Forelimb muscle (tissue), 1 donor: ENCODE measurements around the gene DRC3. TPM values are rescaled to one million over a fixed set of nuclear protein-coding genes. Genes with fewer than 3 reads are reported as not detected.
"Not testable (repeated sequence)": the region's sequence is repeated elsewhere in the genome, so short reads cannot be mapped to it uniquely, and the experiment has no call there.

Experiments used
- DNase-seq: peaks from one replicate; pipeline ENCODE4 v3.0.0-alpha.2; 2013; ENCODE audit warnings: low read depth
- polyA plus RNA-seq: library from polyadenylated mRNA; unstranded; fragments of 120-200 nt; gene quantifications from one replicate; pipeline ENCODE4 v1.2.1, GENCODE V29; 2013; ENCODE audit not compliant: insufficient read length

DRC3 gene
- polyA plus RNA-seq, 1 donor, result 6.6 TPM

DNA sequence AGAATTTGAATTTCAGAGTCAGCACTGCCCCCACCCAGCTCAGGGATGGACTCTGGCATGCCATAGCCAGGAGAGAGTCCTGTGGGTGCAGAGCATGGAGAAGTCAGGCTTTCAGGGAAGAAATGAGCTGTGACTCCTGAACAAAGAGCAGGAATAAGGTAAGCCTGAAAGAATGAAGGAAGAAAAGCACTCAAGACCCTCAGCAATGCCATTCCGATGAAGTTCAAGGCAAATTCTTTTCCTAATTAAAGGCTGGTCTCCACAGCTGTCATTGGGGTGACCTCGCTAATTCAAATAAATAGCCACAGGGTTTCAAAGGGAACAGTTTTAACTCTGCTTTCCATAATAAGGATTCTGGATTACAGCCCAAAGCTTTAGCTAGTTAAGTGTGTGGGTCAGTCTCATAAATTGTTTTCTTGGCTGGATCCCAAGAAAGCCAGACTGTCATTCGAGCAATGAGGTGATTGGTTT is 32.2 kb upstream of the DRC3 start:
- no peak for DNase-seq

- DNase-seq, result no peak
These were observed 31.6 kb upstream of the DRC3 start for GRCh38 chr17:17941015-17941414.

DNA sequence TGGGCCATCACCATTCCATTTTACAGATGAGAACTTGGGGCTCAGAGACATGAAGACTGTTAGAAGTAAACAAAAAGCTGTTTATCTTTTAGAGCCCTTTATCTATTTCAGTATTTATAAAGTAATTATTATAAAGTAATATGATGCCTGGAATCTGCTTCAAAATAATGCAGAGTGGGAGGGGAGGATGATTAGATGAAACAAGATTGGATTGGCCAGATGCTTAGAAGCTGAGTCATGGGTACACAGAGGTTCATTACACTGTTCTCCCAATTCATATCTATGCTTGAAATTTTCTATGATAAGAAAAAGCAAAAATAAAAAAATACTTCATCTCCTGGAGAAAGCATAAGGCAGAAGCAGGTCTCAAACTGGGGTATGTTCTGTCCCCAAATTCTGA is 29.8 kb upstream of the DRC3 start:
- no peak for DNase-seq

DNA sequence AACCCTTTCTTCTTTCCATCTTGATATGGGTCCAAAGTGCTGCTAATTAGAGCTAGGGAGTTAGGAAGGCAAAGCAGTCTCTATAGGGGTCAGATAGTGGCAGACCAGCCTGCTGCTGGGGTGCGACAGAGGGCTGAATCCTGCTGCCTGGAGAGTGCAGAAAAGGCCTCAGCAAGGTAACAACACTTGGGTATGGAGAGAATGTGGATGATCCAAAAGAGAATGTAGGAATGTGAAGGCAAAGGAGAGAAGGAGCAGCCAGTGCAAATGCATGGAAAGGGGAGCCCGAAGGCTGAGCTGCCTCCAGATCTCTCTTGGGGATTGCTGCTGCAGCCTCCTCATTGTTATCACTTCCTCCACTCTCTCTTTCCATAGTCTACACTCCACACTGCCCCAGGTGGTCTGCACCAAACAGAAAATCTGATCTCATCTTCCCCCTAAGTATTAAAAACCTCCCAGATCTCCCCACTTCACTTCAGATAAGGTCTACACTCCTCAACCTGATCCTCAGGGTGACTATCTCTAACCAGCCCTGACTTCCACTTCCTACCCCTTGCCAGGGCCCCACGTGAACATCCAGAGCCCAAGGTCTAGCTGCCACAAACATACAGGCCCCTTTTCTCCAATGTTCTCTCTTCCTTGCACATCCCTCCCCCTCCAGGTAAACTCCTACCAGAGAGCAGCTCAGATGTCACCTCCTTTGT is 29.2 kb upstream of the DRC3 start:
- no peak for DNase-seq

DNA sequence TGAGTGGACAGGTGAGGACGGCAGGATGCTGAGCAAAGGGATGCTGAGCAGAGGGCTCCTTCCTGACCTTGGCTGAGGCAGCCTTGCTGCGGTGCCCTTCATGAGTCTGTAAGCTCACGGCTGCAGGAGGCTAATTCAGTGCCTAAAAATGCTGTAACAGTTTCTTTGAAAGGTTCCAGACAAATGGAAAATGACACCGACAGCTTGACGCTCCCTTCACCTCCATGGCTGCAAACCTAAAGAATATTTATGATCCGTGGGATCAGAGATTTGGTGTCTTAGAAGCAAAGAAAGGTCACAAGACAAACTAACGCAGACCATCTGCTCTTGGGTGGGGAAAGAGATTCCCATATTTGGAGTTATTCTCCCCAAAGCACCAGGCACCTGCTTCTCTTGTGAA is 28.4 kb upstream of the DRC3 start:
- DNase-seq, result no peak

DNA sequence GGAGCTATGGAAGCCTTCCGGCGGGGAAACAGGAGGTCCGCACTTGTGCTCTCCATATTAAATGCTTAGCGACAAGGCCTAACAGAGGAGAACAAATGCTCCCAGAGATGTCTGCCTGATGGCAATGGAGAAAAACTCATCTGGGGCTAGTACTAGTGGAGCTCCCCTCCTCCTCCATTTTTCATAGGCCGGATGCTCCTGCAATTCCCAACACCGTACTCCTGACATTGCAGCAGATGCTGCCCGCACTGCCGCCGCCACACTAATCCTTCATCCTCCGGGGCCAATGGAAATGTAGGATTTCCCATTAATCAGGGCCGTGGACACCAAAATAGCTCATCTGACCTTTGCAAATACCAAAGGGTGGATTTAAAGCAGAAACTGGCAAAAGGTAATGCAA is 27.9 kb upstream of the DRC3 start:
- DNase-seq, result no peak

DNA sequence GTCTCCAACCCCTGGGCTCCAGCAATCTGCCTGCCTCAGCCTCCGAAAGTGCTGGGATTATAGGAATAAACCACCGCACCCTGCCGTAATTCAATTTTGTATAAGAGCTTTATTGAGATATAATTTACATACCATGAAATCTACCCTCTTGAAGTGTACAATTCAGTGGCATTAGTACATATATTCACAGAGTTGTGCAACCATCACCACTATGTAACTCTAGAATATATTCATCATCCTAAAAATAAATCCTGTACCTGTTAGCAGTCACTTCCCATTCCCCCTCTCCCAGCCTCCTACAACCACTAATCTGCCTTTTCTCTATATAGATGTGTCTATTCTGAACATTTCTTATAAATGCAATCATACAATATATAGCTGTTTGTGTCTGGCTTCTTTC is 26.6 kb upstream of the DRC3 start:
- DNase-seq, result no peak

GRCh38 chr17:17947309-17947708 is 25.4 kb upstream of the DRC3 start:
- no peak for DNase-seq

- no peak for DNase-seq
These were observed 24.7 kb upstream of the DRC3 start for GRCh38 chr17:17947966-17948365.

DNA sequence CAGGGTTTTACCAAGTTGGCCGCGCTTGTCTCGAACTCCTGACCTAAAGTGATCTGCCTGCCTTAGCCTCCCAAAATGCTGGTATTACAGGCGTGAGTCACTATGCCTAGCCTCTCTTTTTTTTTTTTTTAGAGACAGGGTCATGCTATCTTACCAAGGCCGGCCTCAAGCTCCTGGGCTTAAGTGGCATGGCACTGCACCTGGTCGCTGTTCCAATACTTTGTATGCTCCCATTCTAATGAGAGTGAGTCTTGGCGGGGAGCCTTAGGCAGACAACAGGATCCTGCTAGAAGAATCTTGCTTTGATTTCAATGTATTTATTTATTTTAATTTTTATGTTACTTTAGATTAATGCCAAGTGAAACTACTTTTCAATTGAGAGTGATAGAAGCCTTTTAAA is 22.3 kb upstream of the DRC3 start:
- DNase-seq, result no peak

GRCh38 chr17:17950806-17951205 is 21.9 kb upstream of the DRC3 start:
- DNase-seq, result no peak

GRCh38 chr17:17951524-17951923 is 21.1 kb upstream of the DRC3 start:
- no peak for DNase-seq

DNA sequence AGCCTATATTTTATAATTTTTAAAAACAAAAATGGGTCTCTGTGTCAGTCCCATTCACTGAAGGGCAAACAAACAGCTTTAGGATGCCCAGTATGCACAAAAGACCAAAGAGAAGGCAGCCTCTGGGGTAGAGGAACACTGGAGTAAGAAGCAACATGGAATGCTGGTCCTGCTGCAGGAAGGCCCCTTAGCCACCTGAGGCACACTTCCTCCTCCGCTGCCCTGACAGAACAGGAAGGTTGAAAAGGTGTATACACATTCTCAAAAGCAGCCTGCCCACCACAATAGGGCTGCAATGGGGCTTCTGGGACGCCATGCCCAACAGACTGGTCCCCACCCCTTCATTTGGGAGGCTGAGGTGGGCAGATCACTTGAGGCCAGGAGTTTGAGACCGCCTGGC is 20.0 kb upstream of the DRC3 start:
- DNase-seq, result no peak

- no peak for DNase-seq
These were observed 18.6 kb upstream of the DRC3 start for GRCh38 chr17:17954079-17954478.

DNA sequence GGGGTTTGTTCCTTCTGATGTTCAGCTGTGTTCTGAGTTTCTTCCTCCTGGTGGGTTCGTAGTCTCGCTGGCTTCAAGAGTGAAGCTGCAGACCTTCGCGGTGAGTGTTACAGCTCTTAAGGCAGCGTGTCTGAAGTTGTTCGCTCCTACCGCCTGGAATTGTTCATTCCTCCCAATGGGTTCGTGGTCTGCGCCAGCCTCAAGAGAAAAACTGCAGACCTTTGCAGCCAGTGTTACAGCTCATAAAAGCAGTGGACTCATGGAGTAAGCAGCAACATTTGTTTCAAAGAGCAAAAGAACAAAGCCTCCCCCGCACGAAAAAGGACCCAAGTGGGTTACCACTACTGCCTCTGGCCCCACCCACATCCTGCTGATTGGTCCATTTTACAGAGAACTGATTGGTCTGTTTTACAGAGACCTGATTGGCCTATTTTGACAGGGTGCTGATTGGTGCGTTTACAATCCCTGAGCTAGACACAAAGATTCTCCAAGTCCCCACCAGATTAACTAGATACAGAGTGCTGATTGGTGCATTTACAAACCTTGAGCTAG is 16.8 kb upstream of the DRC3 start:
- not testable (repeated sequence) for DNase-seq

- no peak for DNase-seq
These were observed 15.1 kb upstream of the DRC3 start for GRCh38 chr17:17957584-17957916.

DNA sequence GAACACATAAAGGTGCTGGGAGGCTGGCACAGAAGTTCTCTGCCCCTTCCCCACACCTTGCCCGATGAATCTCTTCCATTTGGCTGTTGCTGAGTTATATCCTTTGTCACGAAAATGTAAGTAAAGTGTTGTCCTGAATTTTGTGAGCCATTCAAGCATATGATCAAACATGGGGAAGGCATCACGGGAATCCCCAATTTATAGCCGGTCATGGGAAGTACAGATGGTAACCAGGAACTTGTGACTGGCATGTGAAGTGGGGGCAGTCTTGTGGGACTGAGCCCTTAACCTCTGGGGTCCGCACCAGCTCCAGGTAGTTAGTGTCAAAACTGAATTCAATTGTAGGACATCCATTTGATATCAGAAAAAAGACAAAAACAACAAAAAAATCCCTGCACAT is 13.7 kb upstream of the DRC3 start:
- DNase-seq, result no peak

GRCh38 chr17:17959520-17960361 is 12.9 kb upstream of the DRC3 start:
- peak; percentile 31 for DNase-seq

GRCh38 chr17:17960500-17961030 is 12.1 kb upstream of the DRC3 start:
- no peak for DNase-seq

- no peak for DNase-seq
These were observed 9.6 kb upstream of the DRC3 start for GRCh38 chr17:17963066-17963465.

DNA sequence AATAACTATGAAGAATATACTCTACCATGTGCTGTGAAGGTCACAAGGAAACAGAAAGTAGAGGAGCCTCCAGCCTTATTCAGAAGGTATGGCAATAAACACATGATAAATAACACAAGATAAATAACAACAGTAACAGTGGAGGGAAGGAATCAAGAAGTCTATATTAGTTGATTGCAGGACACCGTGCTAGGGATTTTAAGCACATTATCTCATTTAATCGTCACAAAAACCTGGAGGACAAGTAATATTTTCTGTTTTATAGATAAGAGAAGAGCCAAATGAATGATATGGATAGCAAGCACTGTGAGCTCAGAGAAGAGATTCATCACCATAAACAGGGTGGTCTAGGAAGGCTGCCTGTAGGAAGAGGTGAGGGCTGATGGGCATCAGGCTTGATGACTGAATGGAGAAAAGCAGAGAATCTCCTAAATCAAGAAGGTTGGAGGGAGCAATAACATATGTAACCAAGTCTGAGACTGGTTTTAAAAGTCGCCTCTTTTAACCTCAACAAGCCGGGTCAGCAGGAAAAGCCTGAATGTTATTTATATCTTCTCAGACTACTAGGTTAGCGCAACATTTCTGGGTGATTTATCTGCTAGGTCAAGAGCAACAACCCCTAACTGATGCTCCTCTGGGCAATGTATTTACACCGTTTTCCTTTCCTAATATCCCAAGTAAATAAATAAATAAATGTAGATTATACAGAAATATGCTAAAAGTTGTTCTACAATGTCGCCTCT is 8.8 kb upstream of the DRC3 start:
- DNase-seq, result no peak

- DNase-seq, result no peak
These were observed 8.0 kb upstream of the DRC3 start for GRCh38 chr17:17964710-17965109.
